B cell (primary cell): ENCODE data around the gene TRIM44. TPM values are rescaled to one million over a fixed set of nuclear protein-coding genes. Genes with fewer than 3 reads are reported as not detected.

Experiments
- ATAC-seq: fragments of 200-7000 bp; cut with Tn5 transposase; one replicate; pipeline ENCODE4 v1.10.0; 2021; ENCODE audit warnings: low read depth, mild to moderate bottlenecking, moderate number of reproducible peaks, moderate library complexity
- CTCF ChIA-PET: fragments of 350-600 bp; sonication (Branson Sonifier 250); formaldehyde crosslinking; loops from one replicate; lab custom pipeline; 2021; ENCODE audit warnings: antibody characterized with exemption, inconsistent platforms; lab: Charles Lee
- POLR2A ChIA-PET: fragments of 350-600 bp; sonication (Branson Sonifier 250); formaldehyde crosslinking; loops from one replicate; lab custom pipeline; 2021; ENCODE audit warnings: antibody characterized with exemption; lab: Charles Lee
- DNase-seq: peaks from one replicate; pipeline ENCODE4 v3.0.0; 2013
- H2AFZ ChIP-seq: 2 replicates; pipeline ENCODE4 v1.6.1; 2012; ENCODE audit warnings: mild to moderate bottlenecking, low read depth, low read length; ENCODE audit not compliant: insufficient read depth, poor library complexity, severe bottlenecking
- H3K27ac ChIP-seq, 2 donors: 1 replicate in 1 of 2; 2 replicates in 1 of 2; pipeline ENCODE4 v1.5.1; 2012 to 2013; ENCODE audit warnings: low read length in 2 of 2, mild to moderate bottlenecking in 2 of 2, moderate library complexity in 1 of 2
- H3K27me3 ChIP-seq, 4 experiments: fragments of 200-600 bp in 1 of 4; sonication (generic) in 1 of 4; replicated peaks in 1 of 4; 1 replicate in 2 of 4; 2 replicates in 2 of 4; pipeline versions ENCODE4 v1.6.1 to v1.7.0; 2013 to 2016; ENCODE audit warnings: low read length in 3 of 4, mild to moderate bottlenecking in 2 of 4, mixed read lengths in 1 of 4, moderate library complexity in 1 of 4; ENCODE audit not compliant: insufficient read depth in 4 of 4, control insufficient read depth in 3 of 4; ENCODE audit errors: control extremely low read depth in 1 of 4
- H3K36me3 ChIP-seq, 2 experiments: replicated peaks in 1 of 2; 1 replicate in 1 of 2; 2 replicates in 1 of 2; pipeline versions ENCODE4 v1.6.1 to v1.7.1; 2013; ENCODE audit warnings: low read length in 1 of 2; ENCODE audit not compliant: insufficient read depth in 2 of 2, control insufficient read depth in 1 of 2; ENCODE audit errors: control extremely low read depth in 1 of 2, extremely low read depth in 1 of 2
- H3K4me1 ChIP-seq, 2 donors: fragments of 200-600 bp in 1 of 2; sonication (generic) in 1 of 2; 1 replicate in 1 of 2; 2 replicates in 1 of 2; pipeline versions ENCODE4 v1.5.1 to v1.6.1; 2013 to 2017; ENCODE audit warnings: low read length in 2 of 2; ENCODE audit not compliant: control insufficient read depth in 2 of 2, insufficient read depth in 2 of 2
- H3K4me2 ChIP-seq: replicated peaks from 2 replicates; pipeline ENCODE3; 2012; ENCODE audit warnings: mild to moderate bottlenecking, low read depth, low read length; ENCODE audit not compliant: poor library complexity, severe bottlenecking
- H3K4me3 ChIP-seq, 5 experiments: fragments of 200-600 bp in 1 of 5; sonication (generic) in 1 of 5; 1 replicate in 3 of 5; 2 replicates in 2 of 5; pipeline versions ENCODE4 v1.5.1 to v1.7.0; 2011 to 2016; ENCODE audit warnings: low read length in 4 of 5, mild to moderate bottlenecking in 4 of 5, low read depth in 2 of 5, control low read depth in 1 of 5, moderate library complexity in 1 of 5; ENCODE audit not compliant: insufficient read depth in 1 of 5; ENCODE audit errors: control extremely low read depth in 1 of 5, extremely low read depth in 1 of 5
- H3K79me2 ChIP-seq: fragments of 200-600 bp; sonication (generic); one replicate; pipeline ENCODE4 v1.6.0; 2016; ENCODE audit warnings: low read length; ENCODE audit not compliant: control insufficient read depth, insufficient read depth
- H3K9ac ChIP-seq: fragments of 200-600 bp; sonication (generic); 2 replicates; pipeline ENCODE4 v1.6.1; 2017; ENCODE audit warnings: mild to moderate bottlenecking, low read length, moderate library complexity
- H3K9me3 ChIP-seq, 3 donors: one replicate each; pipeline versions ENCODE4 v1.6.1 to v1.7.1; 2013; ENCODE audit warnings: low read length in 2 of 3; ENCODE audit not compliant: control insufficient read depth in 2 of 3, insufficient read depth in 1 of 3; ENCODE audit errors: control extremely low read depth in 1 of 3
- H4K20me1 ChIP-seq: 2 replicates; pipeline ENCODE4 v1.6.0; 2012; ENCODE audit warnings: mild to moderate bottlenecking, low read length; ENCODE audit not compliant: insufficient read depth, control insufficient read depth, poor library complexity, severe bottlenecking
- H3K27ac Mint-ChIP-seq: one replicate; pipeline ENCODE4 v1.8.0; 2021; ENCODE audit warnings: mixed read lengths
- H3K27me3 Mint-ChIP-seq: one replicate; pipeline ENCODE4 v1.8.0; 2021; ENCODE audit warnings: mixed read lengths
- H3K4me1 Mint-ChIP-seq: one replicate; pipeline ENCODE4 v1.8.0; 2021; ENCODE audit warnings: mixed read lengths
- H3K4me3 Mint-ChIP-seq: one replicate; pipeline ENCODE4 v1.8.0; 2021; ENCODE audit warnings: mixed read lengths
- H3K9me3 Mint-ChIP-seq: one replicate; pipeline ENCODE4 v1.8.0; 2022; ENCODE audit warnings: mixed read lengths; ENCODE audit not compliant: insufficient read depth
- EZH2 ChIP-seq: IDR thresholded peaks from 2 replicates; pipeline ENCODE4 v1.6.1; 2012; ENCODE audit warnings: borderline replicate concordance, low read depth, mild to moderate bottlenecking, moderate library complexity, low read length; ENCODE audit not compliant: insufficient read depth, poor library complexity, severe bottlenecking
- WGBS: methylation state at CpG from one replicate; pipeline ENCODE4 v1.1.5; 2013; ENCODE audit warnings: missing lambda C conversion rate; ENCODE audit not compliant: insufficient coverage; 5-methylcytosine and 5-hydroxymethylcytosine counted together
- intact Hi-C: fragments of 100-400 bp; cut with micrococcal nuclease; formaldehyde crosslinking; loops from one replicate; pipeline ENCODE4 v1.10.0; 2022
- polyA plus RNA-seq: library from polyadenylated mRNA; depleted of rRNA; stranded (reverse); fragments of >200 nt; gene quantifications from 2 replicates; pipeline ENCODE4 v1.2.3, GENCODE V29; 2012
- total RNA-seq, 2 donors: library from RNA; stranded (reverse); fragments of 120-200 nt in 1 of 2; gene quantifications; 1 replicate in 1 of 2; 2 replicates in 1 of 2; pipeline versions ENCODE4 v1.2.3 to v1.2.4, GENCODE V29; 2013 to 2022
- TF ChIP-seq, protein P1 (sequence below): fragments of 200-600 bp; IDR thresholded peaks from one replicate; pipeline ENCODE4 v1.8.0; 2022; ENCODE audit warnings: antibody characterized with exemption, mild to moderate bottlenecking

Gene TRIM44
- total and polyA plus RNA-seq, 2 donors (not counting 1 experiment from before 2014, with no cell fraction given): 39.1 to 71.1 TPM

DNA sequence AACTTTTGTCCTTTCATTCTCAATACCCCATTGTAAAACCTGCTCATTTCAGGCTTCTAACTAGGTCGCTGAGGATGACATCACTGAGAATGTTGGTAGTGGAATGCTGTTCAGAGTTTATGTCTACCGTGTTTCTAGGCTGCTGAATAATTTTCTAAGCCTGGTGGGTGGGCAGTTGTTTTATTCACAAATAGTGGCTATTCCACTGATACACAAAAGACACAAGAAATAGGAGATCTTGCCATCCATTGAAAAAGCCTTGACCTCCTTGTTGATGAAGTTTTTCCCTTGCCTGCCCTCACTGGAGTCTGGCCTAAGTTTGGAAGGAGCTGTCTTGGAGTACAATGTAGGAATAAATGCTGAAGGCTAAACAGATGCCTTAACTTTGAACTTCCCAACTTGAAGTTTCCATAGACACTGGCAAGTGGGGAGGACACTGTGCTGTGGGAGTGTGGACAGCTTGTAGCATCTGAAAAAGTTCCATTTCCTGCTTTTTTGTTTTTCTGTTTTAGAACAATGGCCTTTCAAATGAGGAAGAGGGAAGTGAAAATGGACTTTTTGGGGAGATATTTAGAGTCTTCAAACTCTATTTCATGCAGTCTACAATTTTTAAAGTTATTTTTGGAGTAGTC lies 59.2 kb downstream of the TRIM44 start:
- Mint-ChIP-seq H3K4me3 (peak overlapping the region; percentile 70), H3K27ac (peak overlapping the region; percentile 89), H3K9me3 (no peaks in the 10 kb centered on the region), H3K4me1 (peaks cover 56% of the 10 kb centered on the region), H3K27me3 (no peaks in the 10 kb centered on the region)
- no peaks in the 10 kb centered on the region for H3K27me3 ChIP-seq
- peaks cover 0 to 10% of the 10 kb centered on the region in 2 experiments for H3K36me3 ChIP-seq
- peak overlapping the region in 1 of 5 experiments; percentile 38 for H3K4me3 ChIP-seq
- CTCF ChIA-PET: no interaction called here
- H4K20me1 ChIP-seq: no peaks in the 10 kb centered on the region
- no peaks in the 10 kb centered on the region for H3K9me3 ChIP-seq
- POLR2A ChIA-PET: no interaction called here
- peak overlapping the region; percentile 54 to 82 for H3K27ac ChIP-seq
- peak; percentile 39 for ATAC-seq
- intact Hi-C loops: loop anchor here (10.0 kb wide), 1 partner anchor 57 kb away; the partner anchor contains the start of gene TRIM44
- no peak for TF ChIP-seq EZH2
- TF ChIP-seq, protein P1, sequence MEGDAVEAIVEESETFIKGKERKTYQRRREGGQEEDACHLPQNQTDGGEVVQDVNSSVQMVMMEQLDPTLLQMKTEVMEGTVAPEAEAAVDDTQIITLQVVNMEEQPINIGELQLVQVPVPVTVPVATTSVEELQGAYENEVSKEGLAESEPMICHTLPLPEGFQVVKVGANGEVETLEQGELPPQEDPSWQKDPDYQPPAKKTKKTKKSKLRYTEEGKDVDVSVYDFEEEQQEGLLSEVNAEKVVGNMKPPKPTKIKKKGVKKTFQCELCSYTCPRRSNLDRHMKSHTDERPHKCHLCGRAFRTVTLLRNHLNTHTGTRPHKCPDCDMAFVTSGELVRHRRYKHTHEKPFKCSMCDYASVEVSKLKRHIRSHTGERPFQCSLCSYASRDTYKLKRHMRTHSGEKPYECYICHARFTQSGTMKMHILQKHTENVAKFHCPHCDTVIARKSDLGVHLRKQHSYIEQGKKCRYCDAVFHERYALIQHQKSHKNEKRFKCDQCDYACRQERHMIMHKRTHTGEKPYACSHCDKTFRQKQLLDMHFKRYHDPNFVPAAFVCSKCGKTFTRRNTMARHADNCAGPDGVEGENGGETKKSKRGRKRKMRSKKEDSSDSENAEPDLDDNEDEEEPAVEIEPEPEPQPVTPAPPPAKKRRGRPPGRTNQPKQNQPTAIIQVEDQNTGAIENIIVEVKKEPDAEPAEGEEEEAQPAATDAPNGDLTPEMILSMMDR: no peak
- WGBS: no CpG with 5 or more reads among the region's 2 CpGs
- H3K4me2 ChIP-seq: peak overlapping the region; percentile 33
- H2AFZ ChIP-seq: peak overlapping the region; percentile 11
- peak; percentile 44 for DNase-seq
- peaks cover 23 to 31% of the 10 kb centered on the region in 2 donors for H3K4me1 ChIP-seq
- peaks cover 69% of the 10 kb centered on the region for H3K79me2 ChIP-seq
- peak overlapping the region; percentile 3 for H3K9ac ChIP-seq

DNA sequence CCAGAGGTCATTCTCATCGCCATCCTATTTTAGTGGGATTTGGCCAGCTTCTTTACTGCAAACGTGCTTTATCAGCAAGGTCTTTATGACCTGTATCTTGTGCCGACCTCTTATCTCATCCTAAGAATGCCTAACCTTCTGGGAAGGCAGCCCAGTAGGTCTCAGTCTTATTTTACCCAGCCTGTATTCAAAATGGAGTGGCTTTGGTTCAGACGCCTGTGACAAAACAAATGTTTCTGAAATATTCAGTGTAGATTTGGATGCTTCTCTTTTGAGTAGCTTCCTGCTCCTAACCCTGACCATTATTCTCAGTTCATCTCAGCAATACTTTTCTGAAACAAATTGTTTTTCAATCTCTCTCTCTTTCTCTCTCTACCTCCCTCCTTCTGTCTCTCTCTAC lies 60.1 kb downstream of the TRIM44 start:
- Mint-ChIP-seq H3K27ac (peak overlapping the region; percentile 89), H3K4me1 (peaks cover 48% of the 10 kb centered on the region), H3K9me3 (no peaks in the 10 kb centered on the region), H3K27me3 (no peaks in the 10 kb centered on the region), H3K4me3 (peak overlapping the region; percentile 70)
- POLR2A ChIA-PET: no interaction called here
- Histone ChIP-seq H4K20me1 (no peaks in the 10 kb centered on the region), H3K36me3 (peaks cover 0 to 13% of the 10 kb centered on the region in 2 experiments), H3K79me2 (peaks cover 69% of the 10 kb centered on the region), H3K4me3 (peak overlapping the region in 1 of 5 experiments; percentile 38), H3K4me2 (peak overlapping the region; percentile 33), H3K9me3 (no peaks in the 10 kb centered on the region), H3K9ac (peak overlapping the region; percentile 3), H3K4me1 (peaks cover 16 to 27% of the 10 kb centered on the region in 2 donors), H3K27ac (peak overlapping the region; percentile 54 to 82), H3K27me3 (no peaks in the 10 kb centered on the region), H2AFZ (no peak overlapping the region)
- CTCF ChIA-PET: no interaction called here
- DNase-seq (no peak), ATAC-seq (no peak)
- 100% methylated on average over 3 of the region's 4 CpGs for WGBS
- intact Hi-C loops: loop anchor here (10.0 kb wide), 1 partner anchor 58 kb away; the partner anchor contains the start of gene TRIM44
- no peak for TF ChIP-seq EZH2
- TF ChIP-seq, protein P1: no peak
